ENCODE measurements around the gene COX10. TPM values are rescaled to one million over a fixed set of nuclear protein-coding genes. Genes with fewer than 3 reads are reported as not detected.

The COX10 gene
- total and polyA plus RNA-seq, 8 donors = 7.6 to 40.4 (median 17.0) TPM

- Histone ChIP-seq H3K4me3 (no peak overlapping the region), H3K4me1 (no peaks in the 10 kb centered on the region), H3K9me3 (no peaks in the 10 kb centered on the region), H3K36me3 (no peaks in the 10 kb centered on the region), H3K27me3 (no peaks in the 10 kb centered on the region), H3K27ac (no peak overlapping the region)
- TF ChIP-seq CTCF (IDR thresholded peaks at IDR 0.05) (no peak), EP300 (IDR thresholded peaks at IDR 0.05) (no peak), POLR2A (IDR thresholded peaks at IDR 0.05) (no peak), POLR2AphosphoS5 (IDR thresholded peaks at IDR 0.05) (no peak)
- no peak for DNase-seq
- intact Hi-C loops (cut with DNase I; ENCODE audit: low total_unique reads) = no loop called here
Measured at GRCh38 chr17:14133104-14133503, 63.8 kb downstream of the COX10 start.

GRCh38 chr17:14134456-14134855 lies 65.2 kb downstream of the COX10 start:
- Histone ChIP-seq H3K36me3 (no peaks in the 10 kb centered on the region), H3K4me3 (no peak overlapping the region), H3K27ac (no peak overlapping the region), H3K27me3 (no peaks in the 10 kb centered on the region), H3K4me1 (no peaks in the 10 kb centered on the region), H3K9me3 (no peaks in the 10 kb centered on the region)
- DNase-seq = no peak
- WGBS, 5 donors = 73 to 87% (median 76%) methylated on average over 2 of the region's 2 CpGs
- intact Hi-C loops (cut with DNase I; ENCODE audit: low total_unique reads) = no loop called here
- no peak for TF ChIP-seq CTCF (IDR thresholded peaks at IDR 0.05)
- TF ChIP-seq POLR2AphosphoS5 (IDR thresholded peaks at IDR 0.05) = no peak
- TF ChIP-seq EP300 (IDR thresholded peaks at IDR 0.05) = no peak
- no peak for TF ChIP-seq POLR2A (IDR thresholded peaks at IDR 0.05)

- Histone ChIP-seq H3K36me3 (no peaks in the 10 kb centered on the region), H3K27me3 (no peaks in the 10 kb centered on the region), H3K9me3 (no peaks in the 10 kb centered on the region), H3K27ac (no peak overlapping the region), H3K4me3 (no peak overlapping the region), H3K4me1 (no peaks in the 10 kb centered on the region)
- DNase-seq = no peak
- intact Hi-C loops (cut with DNase I; ENCODE audit: low total_unique reads) = no loop called here
- 76 to 91% (median 88%) methylated on average over 4 of the region's 4 CpGs for WGBS, 5 donors
- no peak for TF ChIP-seq CTCF (IDR thresholded peaks at IDR 0.05)
- no peak for TF ChIP-seq POLR2AphosphoS5 (IDR thresholded peaks at IDR 0.05)
- TF ChIP-seq EP300 (IDR thresholded peaks at IDR 0.05) = no peak
- no peak for TF ChIP-seq POLR2A (IDR thresholded peaks at IDR 0.05)
Measured at GRCh38 chr17:14135906-14136590, 66.7 kb downstream of the COX10 start.

- DNase-seq = no peak
- 88 to 95% (median 92%) methylated on average over 7 of the region's 7 CpGs for WGBS, 5 donors
- Histone ChIP-seq H3K4me3 (no peak overlapping the region), H3K27me3 (no peaks in the 10 kb centered on the region), H3K36me3 (no peaks in the 10 kb centered on the region), H3K9me3 (no peaks in the 10 kb centered on the region), H3K4me1 (peaks cover 0 to 5% (median 3%) of the 10 kb centered on the region in 4 donors), H3K27ac (no peak overlapping the region)
- no peak for TF ChIP-seq POLR2A (IDR thresholded peaks at IDR 0.05)
- TF ChIP-seq CTCF (IDR thresholded peaks at IDR 0.05) = no peak
- no peak for TF ChIP-seq EP300 (IDR thresholded peaks at IDR 0.05)
- no peak for TF ChIP-seq POLR2AphosphoS5 (IDR thresholded peaks at IDR 0.05)
- intact Hi-C loops (cut with DNase I; ENCODE audit: low total_unique reads) = no loop called here
Measured at GRCh38 chr17:14138649-14139048, 69.3 kb downstream of the COX10 start.
